Right lobe of liver (tissue), 6 donors: Measurements from ENCODE around the gene NQO1. TPM values are rescaled to one million over a fixed set of nuclear protein-coding genes. Genes with fewer than 3 reads are reported as not detected.

ENCODE experiments used
- ATAC-seq, 4 donors: fragments of 200-7000 bp; cut with Tn5 transposase; one replicate each; pipeline ENCODE4 v1.9.1; 2020; ENCODE audit warnings: mild to moderate bottlenecking in 4 of 4, moderate library complexity in 4 of 4
- DNase-seq, 3 donors: peaks; one replicate each; pipeline ENCODE4 v3.0.0-alpha.2; 2020
- H3K27ac ChIP-seq, 3 donors: fragments of 200-600 bp; one replicate each; pipeline ENCODE4 v1.8.0; 2022
- H3K27me3 ChIP-seq, 2 donors: fragments of 200-600 bp; one replicate each; pipeline ENCODE4 v1.8.0; 2022
- H3K36me3 ChIP-seq, 4 donors: fragments of 200-600 bp; sonication (generic) in 1 of 4; one replicate each; pipeline versions ENCODE4 v1.5.1 to v1.8.0; 2017 to 2022; ENCODE audit warnings: control low read depth in 1 of 4
- H3K4me1 ChIP-seq, 4 donors: fragments of 200-600 bp; sonication (generic) in 1 of 4; one replicate each; pipeline versions ENCODE4 v1.5.1 to v1.8.0; 2017 to 2022; ENCODE audit warnings: control low read depth in 1 of 4
- H3K4me3 ChIP-seq, 3 donors: fragments of 200-600 bp; one replicate each; pipeline ENCODE4 v1.8.0; 2022
- H3K9me3 ChIP-seq, 4 donors: fragments of 200-600 bp; sonication (generic) in 1 of 4; one replicate each; pipeline versions ENCODE4 v1.5.1 to v1.8.0; 2017 to 2022; ENCODE audit warnings: control low read depth in 1 of 4
- POLR2A ChIP-seq: fragments of 450-650 bp; IDR thresholded peaks from one replicate; pipeline ENCODE4 v1.6.1; 2017; ENCODE audit warnings: antibody characterized with exemption, mild to moderate bottlenecking
- WGBS: methylation state at CpG from one replicate; pipeline ENCODE4 v1.1.6; 2018; ENCODE audit warnings: low coverage, low lambda C conversion rate; ENCODE audit not compliant: insufficient coverage; ENCODE audit errors: missing lambda C conversion rate; 5-methylcytosine and 5-hydroxymethylcytosine counted together
- intact Hi-C, 2 donors: fragments of 100-400 bp; cut with DNase I; formaldehyde crosslinking; loops; one replicate each; pipeline versions ENCODE4 v1.11.2 to v1.14.1; 2022
- total RNA-seq, 6 experiments: library from RNA; depleted of rRNA in 2 of 6; stranded (reverse); fragments of >200 nt in 2 of 6; fragmentation: NEBNext Ultra II Directional in 3 of 6; extraction: Animal tissue kit (Norgen Biotek cat#: 25700) in 3 of 6; gene quantifications; one replicate each; pipeline versions ENCODE4 v1.1.0 to v1.2.4, GENCODE V29; 2016 to 2023
- TF ChIP-seq, protein P1 (sequence below), 4 donors: fragments of 200-600 bp in 3 of 4; fragments of 450-650 bp in 1 of 4; IDR thresholded peaks; one replicate each; pipeline versions ENCODE4 v1.5.1 to v1.8.0; 2016 to 2022; ENCODE audit warnings: antibody characterized with exemption in 4 of 4, mild to moderate bottlenecking in 2 of 4
- donor health status: DM: no; HTN: yes; CAD: no.
- donor health status: DM: no; HTN: no; CAD: no.
- donor health status: DM: no; HTN: no; CAD: no.
- donor health status: DM: no; HTN: yes; CAD: no.
- donor health status: DM: no; HTN: yes; CAD: no.

The NQO1 gene
- total RNA-seq, 6 experiments from 2014 or later = 1.5 to 26.6 (median 8.5) TPM

DNA sequence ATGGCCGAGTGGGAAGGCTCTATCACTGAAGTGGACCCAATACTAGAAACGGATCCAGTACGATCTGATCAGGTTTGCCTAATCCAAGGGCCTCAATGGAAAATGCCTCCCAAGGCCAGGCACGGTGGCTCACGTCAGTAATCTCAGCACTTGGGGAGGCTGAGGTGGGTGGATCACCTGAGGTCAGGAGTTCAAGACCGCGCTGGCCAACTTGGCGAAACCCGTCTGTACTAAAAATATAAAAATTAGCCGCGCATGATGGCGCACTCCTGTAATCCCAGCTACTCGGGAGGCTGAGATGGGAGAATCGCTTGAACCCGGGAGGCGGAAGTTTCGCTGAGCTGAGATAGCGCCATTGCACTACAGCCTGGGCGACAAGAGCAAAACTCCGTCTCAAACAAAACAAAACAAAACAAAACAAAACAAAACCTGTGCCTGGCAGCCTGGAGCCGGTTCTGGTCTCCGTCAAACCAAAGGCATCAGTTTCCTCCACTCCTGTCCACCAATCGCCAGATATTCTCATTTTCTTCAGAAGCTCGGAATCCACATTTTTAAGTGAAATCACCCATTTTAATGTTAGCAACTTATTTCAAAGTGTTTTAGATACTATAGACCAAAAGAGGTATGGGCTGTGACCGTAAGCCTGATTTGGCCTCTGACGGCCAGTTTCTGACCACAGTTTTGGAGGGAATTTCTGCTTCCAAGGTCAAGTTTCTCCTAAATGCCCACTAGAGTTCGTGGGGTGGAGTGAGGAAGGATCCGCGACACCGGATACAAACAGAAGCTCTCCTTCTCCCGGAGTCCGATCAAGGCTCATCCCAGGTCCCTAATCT lies 664 bp downstream of the NQO1 start:
- TF ChIP-seq, protein P1, sequence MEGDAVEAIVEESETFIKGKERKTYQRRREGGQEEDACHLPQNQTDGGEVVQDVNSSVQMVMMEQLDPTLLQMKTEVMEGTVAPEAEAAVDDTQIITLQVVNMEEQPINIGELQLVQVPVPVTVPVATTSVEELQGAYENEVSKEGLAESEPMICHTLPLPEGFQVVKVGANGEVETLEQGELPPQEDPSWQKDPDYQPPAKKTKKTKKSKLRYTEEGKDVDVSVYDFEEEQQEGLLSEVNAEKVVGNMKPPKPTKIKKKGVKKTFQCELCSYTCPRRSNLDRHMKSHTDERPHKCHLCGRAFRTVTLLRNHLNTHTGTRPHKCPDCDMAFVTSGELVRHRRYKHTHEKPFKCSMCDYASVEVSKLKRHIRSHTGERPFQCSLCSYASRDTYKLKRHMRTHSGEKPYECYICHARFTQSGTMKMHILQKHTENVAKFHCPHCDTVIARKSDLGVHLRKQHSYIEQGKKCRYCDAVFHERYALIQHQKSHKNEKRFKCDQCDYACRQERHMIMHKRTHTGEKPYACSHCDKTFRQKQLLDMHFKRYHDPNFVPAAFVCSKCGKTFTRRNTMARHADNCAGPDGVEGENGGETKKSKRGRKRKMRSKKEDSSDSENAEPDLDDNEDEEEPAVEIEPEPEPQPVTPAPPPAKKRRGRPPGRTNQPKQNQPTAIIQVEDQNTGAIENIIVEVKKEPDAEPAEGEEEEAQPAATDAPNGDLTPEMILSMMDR (IDR thresholded peaks at IDR 0.05) = no peak
- TF ChIP-seq POLR2A = no peak
- Histone ChIP-seq H3K27ac (peak overlapping the region in 1 of 3 donors; percentile 0), H3K4me3 (peak overlapping the region; percentile 24 to 48 (median 31)), H3K27me3 (no peaks in the 10 kb centered on the region), H3K36me3 (no peaks in the 10 kb centered on the region), H3K9me3 (no peaks in the 10 kb centered on the region), H3K4me1 (no peaks in the 10 kb centered on the region)
- ATAC-seq (no peak), DNase-seq (no peak)
- intact Hi-C loops = no loop called here
- WGBS = 71% methylated on average over 24 of the region's 32 CpGs

DNA sequence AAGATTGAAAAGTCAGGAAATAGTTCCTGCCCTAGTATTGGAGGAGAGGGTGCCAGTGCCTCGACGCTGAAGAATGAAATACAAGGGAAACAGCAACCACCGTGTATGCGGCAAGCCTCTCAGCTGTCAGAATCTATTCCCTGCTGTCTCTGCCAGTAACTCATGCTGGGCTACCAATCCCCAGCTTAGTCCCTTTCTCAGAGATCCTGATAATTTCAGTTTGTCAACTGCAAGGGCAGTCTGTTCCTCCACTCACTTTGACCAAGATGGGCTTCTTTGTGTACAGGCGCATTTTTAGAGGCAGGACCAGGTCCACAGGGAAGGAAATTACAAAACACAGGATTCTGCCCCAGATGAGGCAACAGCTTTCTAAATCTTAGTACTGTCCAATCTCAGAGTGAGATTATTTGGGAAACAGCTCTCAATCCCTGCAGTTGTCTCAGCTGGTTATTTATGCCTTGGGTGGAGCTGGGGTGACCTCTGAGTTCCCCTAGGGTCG lies 1.3 kb downstream of the NQO1 start:
- H3K4me1 ChIP-seq = no peaks in the 10 kb centered on the region
- no peak overlapping the region for H3K4me3 ChIP-seq
- no peak overlapping the region for H3K27ac ChIP-seq
- no peak for ATAC-seq
- H3K36me3 ChIP-seq = no peaks in the 10 kb centered on the region
- TF ChIP-seq POLR2A = no peak
- TF ChIP-seq, protein P1 (IDR thresholded peaks at IDR 0.05) = no peak
- WGBS = 69% methylated on average over 4 of the region's 6 CpGs
- no peak for DNase-seq
- no peaks in the 10 kb centered on the region for H3K27me3 ChIP-seq
- no peaks in the 10 kb centered on the region for H3K9me3 ChIP-seq
- intact Hi-C loops = no loop called here

DNA sequence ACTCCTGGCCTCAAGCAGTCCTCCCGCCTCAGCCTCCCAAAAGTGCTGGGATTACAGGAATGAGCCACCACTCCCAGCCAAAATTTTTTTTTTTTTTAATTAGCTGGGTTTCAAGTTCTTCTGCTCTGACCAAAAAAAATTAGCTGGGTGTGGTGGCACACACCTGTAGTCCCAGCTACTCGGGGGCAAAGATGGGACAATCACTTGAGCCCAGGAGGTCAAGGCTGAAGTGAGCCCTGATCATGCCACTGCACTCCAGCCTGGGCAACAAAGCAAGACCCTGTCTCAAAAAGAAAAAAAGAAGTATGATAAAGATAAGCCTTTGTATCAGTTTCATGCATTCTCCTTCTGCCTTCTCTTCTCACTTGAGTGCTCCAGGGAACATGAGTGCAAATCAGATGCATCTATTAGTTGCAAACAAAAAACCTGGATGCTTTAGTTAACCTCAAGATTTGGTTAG lies 1.9 kb downstream of the NQO1 start:
- Histone ChIP-seq H3K9me3 (no peaks in the 10 kb centered on the region), H3K27me3 (no peaks in the 10 kb centered on the region), H3K4me1 (no peaks in the 10 kb centered on the region), H3K4me3 (no peak overlapping the region), H3K36me3 (no peaks in the 10 kb centered on the region), H3K27ac (no peak overlapping the region)
- intact Hi-C loops = no loop called here
- WGBS = 100% methylated on average over 1 of the region's 2 CpGs
- no peak for ATAC-seq
- DNase-seq = no peak
- no peak for TF ChIP-seq POLR2A
- TF ChIP-seq, protein P1 (IDR thresholded peaks at IDR 0.05) = no peak

DNA sequence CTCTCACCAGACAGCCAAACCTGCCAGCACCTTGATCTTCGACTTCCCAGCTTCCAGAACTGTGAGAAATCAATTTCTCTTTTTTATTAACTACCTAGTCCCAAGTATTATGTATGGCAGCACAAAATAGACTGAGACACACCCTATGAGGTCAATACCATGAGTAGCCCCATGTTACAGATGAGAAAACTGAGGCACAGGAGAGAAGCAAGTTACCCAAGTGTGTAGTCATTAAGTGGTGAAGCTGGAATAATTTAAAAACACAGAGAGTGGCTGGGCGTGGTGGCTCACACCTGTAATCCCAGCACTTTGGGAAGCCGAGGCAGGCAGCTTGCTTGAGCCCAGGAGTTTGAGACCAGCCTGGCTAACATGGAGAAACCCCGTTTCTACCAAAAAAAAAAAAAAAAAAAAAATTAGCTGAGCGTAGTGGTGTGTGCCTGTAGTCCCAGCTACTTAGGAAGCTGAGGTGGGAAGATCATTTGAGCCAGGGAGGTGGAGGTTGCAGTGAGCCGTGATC lies 4.9 kb downstream of the NQO1 start:
- ATAC-seq (no peak), DNase-seq (no peak)
- no peaks in the 10 kb centered on the region for H3K9me3 ChIP-seq
- no peaks in the 10 kb centered on the region for H3K27me3 ChIP-seq
- H3K4me1 ChIP-seq = no peaks in the 10 kb centered on the region
- H3K4me3 ChIP-seq = no peak overlapping the region
- intact Hi-C loops = no loop called here
- 87% methylated on average over 4 of the region's 6 CpGs for WGBS
- no peaks in the 10 kb centered on the region for H3K36me3 ChIP-seq
- no peak overlapping the region for H3K27ac ChIP-seq
- TF ChIP-seq POLR2A = no peak
- TF ChIP-seq, protein P1 (IDR thresholded peaks at IDR 0.05) = no peak
